BJ (cell line): ENCODE results near the gene BICC1. TPM values are rescaled to one million over a fixed set of nuclear protein-coding genes. Genes with fewer than 3 reads are reported as not detected.

Experiments
- CTCF ChIA-PET: fragments of 350-600 bp; formaldehyde crosslinking; extraction: SDS; loops from one replicate; lab custom pipeline; 2021; ENCODE audit warnings: antibody characterized with exemption, inconsistent platforms; lab: Yijun Ruan, JAX
- POLR2A ChIA-PET: fragments of 300-600 bp; sonication (Branson Sonifier 250); formaldehyde crosslinking; extraction: SDS; loops from one replicate; lab custom pipeline; 2021; ENCODE audit warnings: antibody characterized with exemption; lab: Charles Lee
- DNase-seq: peaks from one replicate; pipeline ENCODE4 v3.0.0-alpha.2; 2011; ENCODE audit warnings: low read depth
- H3K27me3 ChIP-seq: 2 replicates; pipeline ENCODE4 v1.6.0; 2011; ENCODE audit warnings: low read length; ENCODE audit not compliant: control insufficient read depth, insufficient read depth
- H3K36me3 ChIP-seq: 2 replicates; pipeline ENCODE4 v1.5.1; 2011; ENCODE audit warnings: low read length; ENCODE audit not compliant: control insufficient read depth, insufficient read depth
- H3K4me3 ChIP-seq: 2 replicates; pipeline ENCODE4 v1.5.1; 2011; ENCODE audit warnings: low read depth, mild to moderate bottlenecking, control low read depth, low read length
- CTCF ChIP-seq: IDR thresholded peaks from 2 replicates; pipeline ENCODE4 v1.5.1; 2011; ENCODE audit warnings: low read depth, mild to moderate bottlenecking, control low read depth, inconsistent platforms, low read length, moderate library complexity; ENCODE audit not compliant: insufficient read depth
- polyA plus RNA-seq: library from polyadenylated mRNA; depleted of rRNA; stranded (reverse); fragments of >200 nt; gene quantifications from 2 replicates; pipeline ENCODE4 v1.2.3, GENCODE V29; 2011

BICC1 gene
- polyA plus RNA-seq, 1 experiment = 27.0 TPM

GRCh38 chr10:58695022-58695421, 182.3 kb downstream of the BICC1 start:
- TF ChIP-seq CTCF = no peak
- no peak overlapping the region for H3K4me3 ChIP-seq
- no peaks in the 10 kb centered on the region for H3K27me3 ChIP-seq
- ChIA-PET POLR2A (no interaction called here), CTCF (no interaction called here)
- H3K36me3 ChIP-seq = no peaks in the 10 kb centered on the region
- no peak for DNase-seq

- Histone ChIP-seq H3K27me3 (no peaks in the 10 kb centered on the region), H3K4me3 (no peak overlapping the region), H3K36me3 (no peaks in the 10 kb centered on the region)
- ChIA-PET CTCF (no interaction called here), POLR2A (no interaction called here)
- no peak for DNase-seq
- TF ChIP-seq CTCF = no peak
Measured at GRCh38 chr10:58696736-58697135, 184.1 kb downstream of the BICC1 start.

GRCh38 chr10:58697691-58698090, 185.0 kb downstream of the BICC1 start:
- no peak for TF ChIP-seq CTCF
- Histone ChIP-seq H3K36me3 (no peaks in the 10 kb centered on the region), H3K27me3 (no peaks in the 10 kb centered on the region), H3K4me3 (no peak overlapping the region)
- ChIA-PET CTCF (interaction anchor here (0.7 kb wide), 1 partner anchor 115 kb away, joined by 4 read pairs; no protein-coding TSS in a partner anchor), POLR2A (no interaction called here)
- no peak for DNase-seq

GRCh38 chr10:58698777-58699356, 186.2 kb downstream of the BICC1 start:
- POLR2A ChIA-PET = no interaction called here
- no peaks in the 10 kb centered on the region for H3K36me3 ChIP-seq
- TF ChIP-seq CTCF = no peak
- DNase-seq = no peak
- H3K4me3 ChIP-seq = no peak overlapping the region
- CTCF ChIA-PET = interaction anchor here (1.1 kb wide), 1 partner anchor 168 kb away, joined by 3 read pairs; no protein-coding TSS in a partner anchor
- H3K27me3 ChIP-seq = no peaks in the 10 kb centered on the region

GRCh38 chr10:58700591-58700990, 187.9 kb downstream of the BICC1 start:
- ChIA-PET CTCF (no interaction called here), POLR2A (no interaction called here)
- no peak overlapping the region for H3K4me3 ChIP-seq
- no peaks in the 10 kb centered on the region for H3K27me3 ChIP-seq
- no peaks in the 10 kb centered on the region for H3K36me3 ChIP-seq
- no peak for TF ChIP-seq CTCF
- DNase-seq = no peak
